Ramos (cell line): ENCODE measurements around the gene ABCB8.

Experiments
- in situ Hi-C: fragments of 300-500 bp; cut with MboI; formaldehyde crosslinking; loops from one replicate; pipeline ENCODE4 v1.14.3; 2022; ENCODE audit warnings: low sequenced_read_pairs; ENCODE audit not compliant: unreplicated experiment

Gene ABCB8

GRCh38 chr7:151095123-151095797 is 67.0 kb downstream of the ABCB8 start:
- in situ Hi-C loops: no loop called here

- in situ Hi-C loops: no loop called here
These were observed 67.7 kb downstream of the ABCB8 start for GRCh38 chr7:151095828-151096475.
